ENCODE measurements around the gene CENPE. TPM values are rescaled to one million over a fixed set of nuclear protein-coding genes. Genes with fewer than 3 reads are reported as not detected.
"Not testable (repeated sequence)": the region's sequence is repeated elsewhere in the genome, so short reads cannot be mapped to it uniquely, and the experiment has no call there.

CENPE gene
- total RNA-seq, 1 experiment from 2014 or later: 38.1 TPM

- no peak overlapping the region for H3K4me2 ChIP-seq (ENCODE audit: insufficient read depth, insufficient read length, low read length)
- H2AK5ac ChIP-seq (ENCODE audit: insufficient read length, low read length): no peak overlapping the region
- no peak overlapping the region for H4K8ac ChIP-seq (replicated peaks; ENCODE audit: insufficient read length, low read depth, low read length)
- H4K20me1 ChIP-seq (ENCODE audit: control insufficient read depth, insufficient read depth, insufficient read length): no peaks in the 10 kb centered on the region
- no peak overlapping the region for H4K91ac ChIP-seq (ENCODE audit: insufficient read length, low read depth, low read length)
- H3K4ac ChIP-seq (ENCODE audit: low read depth, low read length): no peak overlapping the region
- no peak overlapping the region for H3T11ph ChIP-seq (ENCODE audit: low read length)
- H3K18ac ChIP-seq (ENCODE audit: insufficient read length, low read depth, low read length): no peak overlapping the region
- no peak for DNase-seq
- H2BK120ac ChIP-seq (ENCODE audit: low read depth, low read length, poor library complexity, severe bottlenecking): no peak overlapping the region
- no peak overlapping the region for H4K5ac ChIP-seq (ENCODE audit: insufficient read length, low read depth, low read length)
- Mint-ChIP-seq H3K27ac (no peak overlapping the region), H3K9me3 (no peaks in the 10 kb centered on the region; a peak in 1 of 5 replicates), H3K36me3 (ENCODE audit: insufficient read depth in 1 of 3, low read depth in 3 of 3) (peaks cover 29 to 61% (median 55%) of the 10 kb centered on the region in 3 experiments), H3K27me3 (ENCODE audit: low read depth) (no peaks in the 10 kb centered on the region), H3K4me1 (no peaks in the 10 kb centered on the region), H3K4me3 (no peak overlapping the region)
- H2BK5ac ChIP-seq (ENCODE audit: insufficient read length, low read length): no peak overlapping the region
- H2BK12ac ChIP-seq (ENCODE audit: insufficient read length, low read depth, low read length): no peak overlapping the region
- no peak overlapping the region for H3K14ac ChIP-seq (ENCODE audit: insufficient read depth, low read length)
- no peaks in the 10 kb centered on the region for H3K4me1 ChIP-seq (ENCODE audit: insufficient read depth, low read length)
- no peak overlapping the region for H3K56ac ChIP-seq (ENCODE audit: insufficient read length, low read depth, low read length)
- no peak for TF ChIP-seq CTCF (conservative IDR thresholded peaks at IDR 0.05)
- no peak overlapping the region for H2BK15ac ChIP-seq (ENCODE audit: low read depth, low read length)
- H3K79me2 ChIP-seq (ENCODE audit: insufficient read depth, low read length): no peaks in the 10 kb centered on the region; the same call in 1 of the 2 replicates
- H3K23me2 ChIP-seq (ENCODE audit: insufficient read length, low read depth, low read length, poor library complexity, severe bottlenecking): no peaks in the 10 kb centered on the region
- no peaks in the 10 kb centered on the region for H3K27me3 ChIP-seq (ENCODE audit: insufficient read depth, low read length)
- H3K23ac ChIP-seq (ENCODE audit: insufficient read length, low read depth, low read length): no peak overlapping the region
- H3K9me3 ChIP-seq (ENCODE audit: control insufficient read depth, low read depth, low read length): no peaks in the 10 kb centered on the region
- no peak overlapping the region for H3K27ac ChIP-seq (ENCODE audit: insufficient read length, low read depth, low read length)
- no peak overlapping the region for H2BK20ac ChIP-seq (ENCODE audit: low read depth, low read length, poor library complexity, severe bottlenecking)
- H3K9ac ChIP-seq (ENCODE audit: extremely low read depth, insufficient read length, low read length): no peak overlapping the region
- no peaks in the 10 kb centered on the region for H3K79me1 ChIP-seq (ENCODE audit: insufficient read depth, low read depth, low read length, poor library complexity, severe bottlenecking)
- no peak overlapping the region for H2AFZ ChIP-seq (ENCODE audit: low read length)
Observed at GRCh38 chr4:103171006-103171405, 27.1 kb downstream of the CENPE start.

GRCh38 chr4:103169750-103170149, 28.4 kb downstream of the CENPE start:
- H3K4me1 Mint-ChIP-seq; H2BK5ac ChIP-seq (ENCODE audit: insufficient read length, low read length); H2BK120ac ChIP-seq (ENCODE audit: low read depth, low read length, poor library complexity, severe bottlenecking); DNase-seq; H3K9ac ChIP-seq (ENCODE audit: extremely low read depth, insufficient read length, low read length); H2AFZ ChIP-seq (ENCODE audit: low read length); H4K5ac ChIP-seq (ENCODE audit: insufficient read length, low read depth, low read length); H2BK15ac ChIP-seq (ENCODE audit: low read depth, low read length); H3K56ac ChIP-seq (ENCODE audit: insufficient read length, low read depth, low read length); H3K14ac ChIP-seq (ENCODE audit: insufficient read depth, low read length); H3K4ac ChIP-seq (ENCODE audit: low read depth, low read length); H3K27me3 ChIP-seq (ENCODE audit: insufficient read depth, low read length); H3K4me2 ChIP-seq (ENCODE audit: insufficient read depth, insufficient read length, low read length); H3K27ac Mint-ChIP-seq; H3K4me3 Mint-ChIP-seq; H3K4me1 ChIP-seq (ENCODE audit: insufficient read depth, low read length); H4K20me1 ChIP-seq (ENCODE audit: control insufficient read depth, insufficient read depth, insufficient read length); H2AK5ac ChIP-seq (ENCODE audit: insufficient read length, low read length); H3K23ac ChIP-seq (ENCODE audit: insufficient read length, low read depth, low read length); H3T11ph ChIP-seq (ENCODE audit: low read length); H3K9me3 Mint-ChIP-seq; H3K18ac ChIP-seq (ENCODE audit: insufficient read length, low read depth, low read length); H3K79me1 ChIP-seq (ENCODE audit: insufficient read depth, low read depth, low read length, poor library complexity, severe bottlenecking); H3K27me3 Mint-ChIP-seq (ENCODE audit: low read depth); H4K8ac ChIP-seq (replicated peaks; ENCODE audit: insufficient read length, low read depth, low read length); H3K79me2 ChIP-seq (ENCODE audit: insufficient read depth, low read length); H2BK12ac ChIP-seq (ENCODE audit: insufficient read length, low read depth, low read length); H2BK20ac ChIP-seq (ENCODE audit: low read depth, low read length, poor library complexity, severe bottlenecking); H3K27ac ChIP-seq (ENCODE audit: insufficient read length, low read depth, low read length); H4K91ac ChIP-seq (ENCODE audit: insufficient read length, low read depth, low read length); H3K9me3 ChIP-seq (ENCODE audit: control insufficient read depth, low read depth, low read length); H3K23me2 ChIP-seq (ENCODE audit: insufficient read length, low read depth, low read length, poor library complexity, severe bottlenecking): not testable (repeated sequence)
- H3K36me3 Mint-ChIP-seq (ENCODE audit: insufficient read depth in 1 of 3, low read depth in 3 of 3): peaks cover 29 to 60% (median 59%) of the 10 kb centered on the region in 3 experiments
- no CpG with 5 or more reads among the region's 2 CpGs for WGBS (ENCODE audit: extremely low coverage, insufficient read length, low lambda C conversion rate)

Measured in H9 (cell line).